ENCODE results near the gene C5orf63.
"Not testable (repeated sequence)": the region's sequence is repeated elsewhere in the genome, so short reads cannot be mapped to it uniquely, and the experiment has no call there.

C5orf63 gene

GRCh38 chr5:127076315-127077129 is 3.2 kb upstream of the C5orf63 start:
- DNase-seq (ENCODE audit: low read depth in 4 of 4, low spot score in 1 of 4) = no peak

DNA sequence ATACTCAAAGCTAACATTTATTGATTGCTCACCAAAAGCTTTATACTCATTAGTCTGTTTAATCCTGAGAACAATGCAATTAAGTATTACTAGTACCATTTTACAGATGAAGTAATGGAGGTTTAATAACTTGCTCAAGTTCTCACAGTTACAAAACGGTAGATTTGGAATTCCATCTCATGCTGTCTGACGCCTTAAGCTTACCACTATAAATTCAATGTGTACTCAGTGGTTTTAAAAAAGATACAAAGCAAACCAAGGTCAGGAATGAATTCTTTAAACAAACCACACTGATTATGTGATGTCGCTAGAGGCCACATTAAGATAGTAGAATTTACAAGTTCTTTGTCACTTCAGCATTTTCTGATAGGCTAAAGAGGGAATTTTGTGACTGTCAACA is 1.2 kb upstream of the C5orf63 start:
- DNase-seq (ENCODE audit: low read depth in 4 of 4, low spot score in 1 of 4) = no peak

DNA sequence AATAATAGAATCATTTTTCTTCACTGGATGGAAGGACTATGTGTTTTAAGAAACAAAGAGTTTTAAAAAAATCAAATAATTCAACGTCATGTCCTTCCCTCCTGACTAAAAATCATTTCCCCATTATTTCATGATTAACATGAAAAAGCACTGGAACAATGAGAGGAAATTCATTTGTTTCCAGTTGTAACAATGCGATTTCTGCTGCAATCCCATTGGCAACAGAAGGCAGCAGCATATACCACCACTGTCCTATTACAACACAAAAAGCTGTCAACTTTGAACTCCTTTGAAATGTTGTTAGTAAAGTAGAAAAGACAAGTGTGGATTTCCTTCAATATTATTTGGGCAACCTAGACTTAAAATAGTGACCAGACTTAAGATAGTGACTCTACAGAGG is 3.1 kb downstream of the C5orf63 start:
- DNase-seq (ENCODE audit: low read depth in 4 of 4, low spot score in 1 of 4) = no peak

GRCh38 chr5:127068493-127069214 is 4.6 kb downstream of the C5orf63 start:
- DNase-seq (ENCODE audit: low read depth in 4 of 4, low spot score in 1 of 4) = no peak

- no peak for DNase-seq (ENCODE audit: low read depth in 4 of 4, low spot score in 1 of 4)
Measured at GRCh38 chr5:127066721-127067120, 6.6 kb downstream of the C5orf63 start.

DNA sequence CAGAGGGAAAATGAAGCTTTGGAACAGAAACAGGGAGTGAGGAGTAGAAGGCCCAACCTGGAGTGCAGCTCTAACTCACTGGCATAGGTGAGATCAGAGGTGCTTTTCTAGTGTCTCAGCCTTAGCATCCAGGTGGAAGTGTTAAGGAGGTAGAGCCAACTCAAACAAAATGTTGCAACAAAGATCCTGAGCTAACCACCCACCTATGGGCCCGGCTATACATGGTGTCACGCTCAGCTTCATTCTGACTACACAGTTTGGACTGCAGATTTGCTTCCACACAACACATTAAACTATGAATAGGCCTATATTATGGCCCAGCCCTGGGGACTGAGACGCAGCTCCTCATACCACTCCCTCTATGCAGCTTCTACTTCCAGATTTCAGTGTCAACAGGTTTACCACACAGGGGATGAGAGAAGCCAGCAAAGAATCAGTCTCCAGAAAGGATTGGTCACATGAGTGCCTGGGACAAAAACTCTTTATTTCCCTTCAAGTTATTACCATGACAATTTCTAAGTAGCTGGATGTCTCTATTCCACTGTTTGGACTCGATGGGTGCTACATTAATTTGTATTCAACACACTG is 9.0 kb downstream of the C5orf63 start:
- no peak for DNase-seq (ENCODE audit: low read depth in 4 of 4, low spot score in 1 of 4)

GRCh38 chr5:127063257-127063913 is 9.9 kb downstream of the C5orf63 start:
- DNase-seq (ENCODE audit: low read depth in 4 of 4, low spot score in 1 of 4) = no peak

- no peak for DNase-seq (ENCODE audit: low read depth in 4 of 4, low spot score in 1 of 4)
Measured at GRCh38 chr5:127061956-127062355, 11.3 kb downstream of the C5orf63 start.

DNA sequence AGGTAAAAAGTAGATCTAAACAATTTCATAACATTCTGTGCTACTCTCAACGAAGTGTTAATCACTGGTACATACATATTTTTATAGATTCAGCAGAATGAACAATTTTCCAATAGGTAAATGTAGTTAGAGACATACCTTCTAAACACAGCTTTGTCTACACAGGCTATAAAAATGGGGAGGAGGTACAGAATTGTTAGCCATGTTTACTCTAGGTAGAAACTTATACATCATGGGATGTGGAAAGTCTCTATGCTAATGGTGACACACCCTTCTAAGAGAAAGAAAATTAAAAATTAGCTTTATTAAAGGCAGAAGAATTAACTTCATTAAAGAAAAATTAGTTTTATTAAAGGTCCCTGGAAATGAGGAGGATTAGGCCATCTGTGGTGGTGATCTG is 11.8 kb downstream of the C5orf63 start:
- DNase-seq (ENCODE audit: low read depth in 4 of 4, low spot score in 1 of 4) = no peak

DNA sequence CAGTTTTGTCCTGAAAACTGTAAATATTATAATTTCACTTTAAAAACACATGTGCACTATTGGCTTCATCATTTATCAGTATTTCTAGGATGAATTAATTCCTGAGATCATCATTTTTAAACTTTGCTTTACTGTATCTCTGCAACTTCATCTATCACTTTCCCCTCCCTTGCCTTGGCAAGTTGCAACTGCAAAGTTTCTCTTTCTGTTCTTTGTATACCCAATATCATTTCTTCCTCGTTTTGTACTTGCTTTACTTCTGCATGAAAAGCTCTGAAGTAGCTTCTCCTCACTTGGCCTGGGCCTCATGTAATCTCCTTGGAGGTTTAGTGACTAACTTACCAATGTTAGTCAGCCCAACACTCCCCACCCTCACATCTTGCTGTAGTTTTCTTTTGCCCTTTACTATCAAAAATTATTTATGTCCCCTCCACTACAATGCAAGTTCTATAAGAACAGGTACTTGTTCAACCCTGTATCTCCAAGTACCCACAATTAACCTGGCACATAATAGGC is 12.8 kb downstream of the C5orf63 start:
- DNase-seq (ENCODE audit: low read depth in 4 of 4, low spot score in 1 of 4) = no peak

DNA sequence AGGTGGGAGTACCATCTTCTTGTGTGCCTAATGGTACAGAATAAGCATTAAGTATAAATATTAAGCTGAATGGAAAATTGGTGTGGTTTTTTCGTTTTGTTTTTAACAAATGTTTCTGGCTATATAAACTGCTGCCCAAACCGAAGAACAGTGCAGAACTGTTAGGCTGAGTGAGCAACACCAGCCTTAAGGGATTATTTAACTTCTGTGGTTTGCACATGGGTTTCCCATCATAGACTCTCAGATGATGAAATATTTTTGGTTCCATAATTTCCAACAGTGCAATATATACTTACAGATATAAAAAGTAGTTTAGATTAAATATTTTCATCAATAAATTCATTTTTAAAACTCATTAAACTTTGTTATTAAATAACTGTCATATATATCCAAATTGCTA is 16.4 kb downstream of the C5orf63 start:
- no peak for DNase-seq (ENCODE audit: low read depth in 4 of 4, low spot score in 1 of 4)

DNA sequence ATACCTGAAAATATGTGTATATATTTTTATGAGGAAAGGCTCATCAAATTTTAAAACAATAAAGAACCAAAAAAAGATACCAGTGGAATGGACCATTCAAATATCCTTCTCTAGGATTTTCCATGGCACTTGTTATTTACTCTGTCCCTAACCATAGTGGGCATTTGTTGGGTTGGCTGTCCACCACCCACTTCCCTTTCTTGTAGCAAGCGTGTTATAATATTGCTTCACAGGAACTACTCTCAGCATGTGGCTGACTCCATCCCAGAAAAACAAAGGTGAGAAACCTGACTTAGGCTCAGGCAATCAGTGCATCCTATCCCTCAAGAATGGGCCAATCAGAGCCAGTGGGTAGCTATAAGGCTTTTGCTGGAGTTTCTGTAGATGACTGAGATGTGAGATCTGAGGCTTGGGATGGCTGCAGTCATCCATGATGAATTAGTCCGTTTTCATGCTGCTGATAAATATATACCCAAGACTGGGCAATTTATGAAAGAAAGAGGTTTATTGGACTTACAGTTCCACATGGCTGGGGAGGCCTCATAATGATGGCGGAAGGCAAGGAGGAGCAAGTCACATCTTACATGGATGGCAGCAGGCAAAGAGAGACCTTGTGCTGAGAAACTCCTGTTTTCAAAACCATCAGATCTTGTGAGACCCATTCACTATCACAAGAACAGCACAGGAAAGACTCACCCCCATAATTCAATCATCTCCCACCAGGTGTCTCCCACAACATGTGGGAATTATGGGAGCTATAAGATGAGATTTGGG is 17.2 kb downstream of the C5orf63 start:
- DNase-seq (ENCODE audit: low read depth in 4 of 4, low spot score in 1 of 4) = no peak

- DNase-seq (ENCODE audit: low read depth in 4 of 4, low spot score in 1 of 4) = not testable (repeated sequence)
Measured at GRCh38 chr5:127053551-127053950, 19.8 kb downstream of the C5orf63 start.

- DNase-seq (ENCODE audit: low read depth in 4 of 4, low spot score in 1 of 4) = no peak
Measured at GRCh38 chr5:127053049-127053448, 20.3 kb downstream of the C5orf63 start.

- DNase-seq (ENCODE audit: low read depth in 4 of 4, low spot score in 1 of 4) = no peak
Measured at GRCh38 chr5:127051591-127051990, 21.7 kb downstream of the C5orf63 start.

- no peak for DNase-seq (ENCODE audit: low read depth in 4 of 4, low spot score in 1 of 4)
Measured at GRCh38 chr5:127046343-127047072, 26.8 kb downstream of the C5orf63 start.

GRCh38 chr5:127042593-127042992 is 30.7 kb downstream of the C5orf63 start:
- no peak for DNase-seq (ENCODE audit: low read depth in 4 of 4, low spot score in 1 of 4)

DNA sequence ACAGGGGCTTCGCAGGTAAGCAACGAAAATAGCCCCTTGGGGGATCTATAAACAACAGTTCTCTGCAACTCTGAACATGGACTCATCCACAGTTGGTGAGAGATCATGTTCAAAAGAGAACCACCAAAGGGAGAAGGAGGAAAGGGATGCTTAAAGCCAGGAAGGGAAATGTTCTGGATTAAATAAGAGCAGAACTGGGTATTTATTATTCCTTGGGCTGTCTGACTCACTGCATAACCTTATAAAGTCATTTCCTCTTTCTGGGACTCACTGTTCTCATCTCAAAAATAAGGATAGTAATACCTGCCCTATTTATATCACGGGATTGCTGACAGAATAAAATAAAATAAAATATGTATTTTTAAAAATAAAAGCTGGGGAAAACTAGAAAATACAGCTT is 31.7 kb downstream of the C5orf63 start:
- DNase-seq (ENCODE audit: low read depth in 4 of 4, low spot score in 1 of 4) = no peak

DNA sequence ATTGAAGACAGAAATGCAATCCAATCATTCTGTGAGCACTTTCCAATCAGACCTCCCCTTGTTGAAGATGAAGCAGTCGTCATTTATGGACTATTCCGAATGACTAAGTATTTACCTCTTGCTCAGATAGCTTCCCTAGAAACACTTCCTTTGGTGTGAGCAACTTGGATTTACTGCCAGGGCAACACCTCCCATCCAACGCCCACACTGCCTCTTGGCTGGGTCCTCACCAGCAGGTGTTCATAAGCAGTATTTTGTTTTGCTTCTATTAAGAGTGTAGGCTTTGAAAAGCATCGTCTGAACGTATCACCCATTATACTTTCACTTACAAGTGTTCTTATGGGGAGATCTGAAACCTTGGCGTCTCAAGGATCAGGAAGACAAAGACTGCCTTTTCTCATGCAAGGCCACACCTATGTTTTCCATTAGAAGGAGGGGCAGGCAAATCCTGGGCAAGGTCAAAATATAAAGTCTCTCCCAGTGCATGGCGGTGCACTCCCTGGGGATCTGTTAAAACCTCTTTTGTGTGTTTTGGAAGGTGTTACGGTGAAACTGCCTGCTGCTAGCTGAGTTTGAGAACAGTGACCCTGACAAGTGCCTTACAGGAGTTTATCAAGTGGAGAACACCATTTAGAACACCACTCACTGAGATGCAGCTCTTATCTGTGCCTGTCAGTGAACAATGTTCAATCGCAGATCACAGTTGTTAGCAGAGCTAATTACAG is 32.3 kb downstream of the C5orf63 start:
- no peak for DNase-seq (ENCODE audit: low read depth in 4 of 4, low spot score in 1 of 4)

Measured in stimulated activated CD4-positive, alpha-beta T cell treated with anti-CD3 and anti-CD28 coated beads, Interleukin-1b, Interleukin-23, amount 100 ng/mL, for 24 hours (primary cell).